Muscle of back (tissue), 11 donors: ENCODE measurements around the gene SWAP70. TPM values are rescaled to one million over a fixed set of nuclear protein-coding genes. Genes with fewer than 3 reads are reported as not detected.
"Not testable (repeated sequence)": the region's sequence is repeated elsewhere in the genome, so short reads cannot be mapped to it uniquely, and the experiment has no call there.

Source experiments
- DNase-seq, 3 donors: peaks; one replicate each; pipeline versions ENCODE4 v3.0.0 to v3.0.0-alpha.2; 2013
- polyA plus RNA-seq, 10 donors: library from polyadenylated mRNA; unstranded; fragments of 120-200 nt; gene quantifications; one replicate each; pipeline ENCODE4 v1.2.1, GENCODE V29; 2013; ENCODE audit not compliant: insufficient read length in 10 of 10

SWAP70 gene
- polyA plus RNA-seq, 10 donors: 9.7 to 18.0 (median 14.3) TPM

- peak in 2 of 3 donors; percentile 6 to 35 for DNase-seq
Measured at GRCh38 chr11:9689721-9690120, 25.8 kb downstream of the SWAP70 start.

GRCh38 chr11:9691865-9692264 lies 28.0 kb downstream of the SWAP70 start:
- DNase-seq: no peak

GRCh38 chr11:9692691-9693090 lies 28.8 kb downstream of the SWAP70 start:
- DNase-seq: no peak

- DNase-seq: no peak
Measured at GRCh38 chr11:9693801-9694553, 30.1 kb downstream of the SWAP70 start.

GRCh38 chr11:9695228-9695627 lies 31.4 kb downstream of the SWAP70 start:
- DNase-seq: not testable (repeated sequence)

- no peak for DNase-seq
Measured at GRCh38 chr11:9697766-9698165, 33.9 kb downstream of the SWAP70 start.

- peak in 2 of 3 donors; percentile 60 to 67 for DNase-seq
Measured at GRCh38 chr11:9700105-9700801, 36.4 kb downstream of the SWAP70 start.

- peak in 1 of 3 donors; percentile 21 for DNase-seq
Measured at GRCh38 chr11:9701799-9702198, 37.9 kb downstream of the SWAP70 start.

- peak in 1 of 3 donors; percentile 21 for DNase-seq
Measured at GRCh38 chr11:9703280-9703679, 39.4 kb downstream of the SWAP70 start.

- no peak for DNase-seq
Measured at GRCh38 chr11:9704037-9704436, 40.2 kb downstream of the SWAP70 start.

GRCh38 chr11:9704620-9705019 lies 40.7 kb downstream of the SWAP70 start:
- no peak for DNase-seq

- DNase-seq: not testable (repeated sequence)
Measured at GRCh38 chr11:9705361-9705760, 41.5 kb downstream of the SWAP70 start.

- no peak for DNase-seq
Measured at GRCh38 chr11:9708544-9708943, 44.7 kb downstream of the SWAP70 start.

GRCh38 chr11:9710223-9710622 lies 46.3 kb downstream of the SWAP70 start:
- no peak for DNase-seq

GRCh38 chr11:9710852-9711251 lies 47.0 kb downstream of the SWAP70 start:
- DNase-seq: no peak

- DNase-seq: no peak
Measured at GRCh38 chr11:9711454-9712307, 47.8 kb downstream of the SWAP70 start.

GRCh38 chr11:9714272-9714940 lies 50.5 kb downstream of the SWAP70 start:
- DNase-seq: no peak

GRCh38 chr11:9716275-9717039 lies 52.6 kb downstream of the SWAP70 start:
- DNase-seq: peak; percentile 46 to 89 (median 75)

- DNase-seq: no peak
Measured at GRCh38 chr11:9717040-9717357, 53.1 kb downstream of the SWAP70 start.

- DNase-seq: peak in 1 of 3 donors; percentile 22
Measured at GRCh38 chr11:9717719-9718118, 53.8 kb downstream of the SWAP70 start.

- DNase-seq: peak in 1 of 3 donors; percentile 25
Measured at GRCh38 chr11:9718147-9718546, 54.3 kb downstream of the SWAP70 start.
